Kidney (tissue), 14 donors: ENCODE data around the gene DHRS7. TPM values are rescaled to one million over a fixed set of nuclear protein-coding genes. Genes with fewer than 3 reads are reported as not detected.

Experiments
- DNase-seq, 5 donors: peaks; one replicate each; pipeline ENCODE4 v3.0.0-alpha.2; 2013 to 2020
- FAIRE-seq: peaks from 2 replicates; lab custom pipeline; 2012; peaks lifted over from hg19 to GRCh38; lab: Jason Lieb, UNC
- H3K27ac ChIP-seq, 2 donors: one replicate each; pipeline ENCODE4 v1.7.0; 2013; ENCODE audit warnings: low read depth in 2 of 2, low read length in 2 of 2, inconsistent platforms in 1 of 2
- H3K27me3 ChIP-seq: one replicate; pipeline ENCODE4 v1.7.1; 2013; ENCODE audit warnings: low read length, inconsistent platforms; ENCODE audit not compliant: control insufficient read depth, insufficient read depth
- H3K36me3 ChIP-seq, 3 donors: one replicate each; pipeline versions ENCODE4 v1.7.0 to v1.7.1; 2013; ENCODE audit warnings: low read length in 3 of 3, control low read depth in 1 of 3, inconsistent platforms in 1 of 3; ENCODE audit not compliant: insufficient read depth in 3 of 3, control insufficient read depth in 2 of 3
- H3K4me1 ChIP-seq, 3 donors: one replicate each; pipeline versions ENCODE4 v1.7.0 to v1.7.1; 2013; ENCODE audit warnings: low read length in 3 of 3, inconsistent platforms in 1 of 3, low read depth in 1 of 3; ENCODE audit not compliant: control insufficient read depth in 2 of 3, insufficient read depth in 2 of 3
- H3K4me3 ChIP-seq, 3 donors: one replicate each; pipeline versions ENCODE4 v1.7.0 to v1.8.1; 2013; ENCODE audit warnings: low read length in 3 of 3, control low read depth in 1 of 3, inconsistent platforms in 1 of 3
- H3K9ac ChIP-seq, 3 donors: one replicate each; pipeline versions ENCODE4 v1.7.0 to v1.7.1; 2013; ENCODE audit warnings: low read length in 3 of 3, control low read depth in 1 of 3, inconsistent platforms in 1 of 3
- H3K9me3 ChIP-seq, 3 donors: one replicate each; pipeline versions ENCODE4 v1.7.0 to v1.7.1; 2013; ENCODE audit warnings: low read length in 3 of 3, control low read depth in 1 of 3, inconsistent platforms in 1 of 3; ENCODE audit not compliant: control insufficient read depth in 2 of 3, insufficient read depth in 1 of 3
- CTCF ChIP-seq: IDR thresholded peaks from 3 replicates; pipeline ENCODE4 v1.5.1; 2012; ENCODE audit warnings: mild to moderate bottlenecking, moderate library complexity, borderline replicate concordance; ENCODE audit not compliant: insufficient read depth; ENCODE audit errors: extremely low read depth
- intact Hi-C: fragments of 100-400 bp; cut with DNase I; formaldehyde crosslinking; loops from one replicate; pipeline ENCODE4 v1.11.1; 2022
- polyA plus RNA-seq: library from polyadenylated mRNA; stranded (reverse); fragments of 350-450 nt; fragmentation: Illumina TruSeq; extraction: RNeasy Lipid Tissue Mini Kit (QIAGEN cat#74804); gene quantifications from one replicate; pipeline ENCODE4 v1.2.3, GENCODE V29; 2014; ENCODE audit warnings: low read depth, low replicate concordance; ENCODE audit not compliant: insufficient read depth
- total RNA-seq: library from RNA; stranded (reverse); fragmentation: NEBNext Ultra II Directional; extraction: Animal tissue kit (Norgen Biotek cat#: 25700); gene quantifications from one replicate; pipeline ENCODE4 v1.2.1, GENCODE V29; 2021
- donor health status: control.
- donor health status: control.
- donor health status: control.
- donor health status: control.
- donor health status: control.
- donor health status: DM: yes; HTN: yes; CAD: no.
- donor health status: Normal renal cell carcinoma (clear cell type).

Gene DHRS7
- total and polyA plus RNA-seq, 2 donors from 2014 or later, result 93.7 to 128 TPM

- Histone ChIP-seq H3K9me3 (no peaks in the 10 kb centered on the region), H3K9ac (no peak overlapping the region), H3K27ac (no peak overlapping the region), H3K27me3 (no peaks in the 10 kb centered on the region), H3K4me1 (peaks cover 5 to 15% (median 13%) of the 10 kb centered on the region in 3 donors), H3K36me3 (peaks cover 0 to 6% (median 0%) of the 10 kb centered on the region in 3 donors), H3K4me3 (no peak overlapping the region)
- DNase-seq (no peak), FAIRE-seq (no peak)
- TF ChIP-seq CTCF, result no peak
- intact Hi-C loops, result no loop called here
Observed at GRCh38 chr14:60097974-60098373, 67.2 kb downstream of the DHRS7 start.

- no peak overlapping the region for H3K9ac ChIP-seq
- intact Hi-C loops, result no loop called here
- H3K4me1 ChIP-seq, result peaks cover 5 to 13% (median 12%) of the 10 kb centered on the region in 3 donors
- no peaks in the 10 kb centered on the region for H3K9me3 ChIP-seq
- DNase-seq, result no peak
- H3K27ac ChIP-seq, result no peak overlapping the region
- no peak for TF ChIP-seq CTCF
- no peak for FAIRE-seq
- H3K4me3 ChIP-seq, result no peak overlapping the region
- H3K36me3 ChIP-seq, result peaks cover 0 to 6% (median 0%) of the 10 kb centered on the region in 3 donors
- H3K27me3 ChIP-seq, result no peaks in the 10 kb centered on the region
Observed at GRCh38 chr14:60095781-60096450, 69.3 kb downstream of the DHRS7 start.

GRCh38 chr14:60095231-60095630, 70.0 kb downstream of the DHRS7 start:
- intact Hi-C loops, result no loop called here
- H3K9ac ChIP-seq, result no peak overlapping the region
- H3K9me3 ChIP-seq, result no peaks in the 10 kb centered on the region
- no peaks in the 10 kb centered on the region for H3K27me3 ChIP-seq
- DNase-seq, result no peak
- no peak overlapping the region for H3K4me3 ChIP-seq
- no peak overlapping the region for H3K27ac ChIP-seq
- no peak for TF ChIP-seq CTCF
- H3K36me3 ChIP-seq, result peaks cover 0 to 6% (median 0%) of the 10 kb centered on the region in 3 donors
- no peak for FAIRE-seq
- peaks cover 5 to 13% (median 12%) of the 10 kb centered on the region in 3 donors for H3K4me1 ChIP-seq
